ENCODE results near the gene GRAMD2A.

Gene GRAMD2A

DNA sequence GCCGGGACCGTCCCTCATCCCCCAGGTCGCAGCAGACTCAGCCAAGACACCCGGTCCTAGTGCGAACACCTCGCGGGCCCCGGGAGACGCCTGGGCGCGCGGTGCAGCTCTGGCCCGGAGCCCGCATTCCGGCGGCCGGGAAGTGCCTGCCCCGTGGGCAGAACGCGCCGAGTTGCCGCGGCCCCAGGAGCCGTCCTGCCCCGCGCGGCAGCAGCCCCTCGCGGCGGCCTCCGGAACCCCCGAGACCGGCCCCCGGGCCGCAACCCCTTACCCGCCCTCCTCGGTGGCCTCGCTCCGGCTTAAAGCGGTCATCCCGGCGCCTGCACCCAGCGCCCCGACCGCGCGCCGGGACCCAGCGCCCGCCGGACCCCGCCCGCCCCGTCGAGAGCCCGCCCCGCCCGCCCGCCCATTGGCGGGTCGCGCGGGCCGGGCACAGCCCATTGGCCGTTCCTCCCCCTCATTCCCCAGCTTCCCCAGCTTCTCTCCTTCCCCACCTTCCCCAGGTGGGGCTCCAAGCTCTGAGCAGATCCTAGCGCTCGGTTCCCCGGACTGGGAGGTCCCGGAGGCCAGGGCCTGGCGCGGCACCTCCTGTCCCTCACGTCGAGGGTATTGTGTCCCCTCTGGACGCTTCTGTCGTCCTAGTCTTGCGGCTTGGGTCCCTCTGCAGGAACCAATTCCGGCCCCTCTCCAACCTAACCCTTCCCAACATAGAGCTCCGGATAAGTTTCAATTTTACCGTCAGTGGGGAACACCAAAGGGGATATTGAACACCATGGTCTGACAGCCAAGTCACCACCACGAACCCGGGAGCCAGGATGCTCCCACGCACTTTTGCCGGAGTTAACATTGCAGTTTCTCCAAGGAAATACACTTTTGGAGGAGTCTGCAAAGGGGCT, at the start of gene GRAMD2A:
Gene GRAMD2A (minus strand): TSS at position 328 of the 896 bp plus-strand sequence.
- no peak for DNase-seq (ENCODE audit: low read depth, low spot score)

DNA sequence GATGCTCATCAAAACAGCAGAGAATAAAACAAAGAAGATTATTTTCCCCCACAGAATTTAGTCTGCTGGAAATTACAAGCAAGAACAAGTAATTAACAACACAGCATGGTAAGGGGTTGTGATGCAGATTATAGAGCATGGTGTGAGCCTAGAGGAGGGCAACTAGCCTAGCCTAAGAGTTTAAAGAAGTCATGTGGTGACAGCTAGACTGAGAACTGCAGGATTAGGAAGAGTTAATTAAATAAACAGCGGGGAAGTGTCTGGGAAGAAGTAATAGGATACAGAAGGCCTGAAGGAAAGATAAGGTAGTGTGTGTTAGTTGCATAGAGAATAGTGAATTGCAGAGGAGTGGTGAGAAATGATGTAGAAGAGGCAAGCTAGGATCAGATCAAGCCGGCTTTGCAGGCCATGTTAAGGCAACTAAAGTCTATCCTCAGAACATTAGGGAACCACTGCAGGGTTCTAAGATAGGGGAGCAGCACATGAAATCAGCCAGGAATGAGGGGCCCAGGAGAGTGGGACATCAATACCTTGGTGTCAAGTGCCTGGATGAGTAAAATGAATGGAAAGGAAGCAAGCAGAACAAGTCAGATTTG, 45.3 kb upstream of the GRAMD2A start:
- DNase-seq (ENCODE audit: low read depth, low spot score), result no peak

DNA sequence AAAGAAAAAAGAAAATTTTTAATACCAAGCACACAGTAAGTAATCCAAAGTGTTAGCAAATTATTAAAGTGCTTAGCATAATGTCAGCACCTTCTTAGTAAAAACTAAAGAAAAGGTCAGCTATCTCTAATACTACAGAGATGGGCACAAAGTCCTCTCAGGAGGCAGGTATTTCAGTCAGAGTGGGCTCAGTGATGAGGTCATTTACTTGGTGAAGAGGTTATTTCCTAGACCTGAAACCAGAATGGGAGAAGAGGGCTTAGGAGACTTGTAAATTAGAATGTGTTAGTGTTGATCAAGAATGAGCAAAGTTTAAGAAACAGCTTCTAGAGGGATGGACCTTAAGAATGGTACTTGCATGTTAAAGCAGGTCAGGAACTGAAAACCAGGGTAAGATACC, 42.1 kb upstream of the GRAMD2A start:
- DNase-seq (ENCODE audit: low read depth, low spot score), result no peak

DNA sequence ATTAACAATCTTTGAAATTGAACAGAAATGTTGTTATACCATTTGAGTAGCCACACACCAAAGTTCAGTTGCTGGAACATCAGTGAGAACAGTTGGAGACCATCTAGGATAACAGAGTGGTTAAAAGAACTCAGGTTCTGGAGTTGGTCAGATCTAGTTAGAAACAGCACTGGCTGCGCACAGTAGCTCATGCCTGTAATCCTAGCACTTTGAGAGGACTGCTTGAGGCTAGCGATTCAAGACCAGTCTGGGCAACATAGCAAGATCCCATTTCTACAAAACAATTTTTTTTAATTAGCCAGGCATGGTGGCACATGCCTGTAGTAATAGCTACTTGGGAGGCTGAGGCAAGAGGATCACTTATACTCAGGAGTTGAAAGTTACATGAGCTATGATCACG, 41.0 kb upstream of the GRAMD2A start:
- DNase-seq (ENCODE audit: low read depth, low spot score), result no peak

DNA sequence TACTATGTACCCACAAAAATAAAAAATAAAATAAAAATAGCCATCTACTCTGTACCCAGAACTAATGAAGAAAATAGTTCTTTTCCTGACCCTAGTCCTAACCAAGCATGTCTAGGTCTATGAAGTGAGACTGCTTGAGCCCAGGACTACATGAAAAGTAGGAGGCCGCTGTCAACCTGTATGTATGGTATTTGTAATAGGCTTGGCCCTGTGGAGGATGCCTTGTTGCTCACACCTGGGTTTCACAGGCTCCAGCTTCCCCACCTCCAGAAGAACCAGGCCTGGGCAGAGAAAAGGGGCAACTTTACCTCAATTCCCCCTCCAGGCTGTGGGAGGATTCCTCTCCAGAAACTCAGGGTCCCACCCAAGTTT, 40.3 kb upstream of the GRAMD2A start:
- no peak for DNase-seq (ENCODE audit: low read depth, low spot score)

DNA sequence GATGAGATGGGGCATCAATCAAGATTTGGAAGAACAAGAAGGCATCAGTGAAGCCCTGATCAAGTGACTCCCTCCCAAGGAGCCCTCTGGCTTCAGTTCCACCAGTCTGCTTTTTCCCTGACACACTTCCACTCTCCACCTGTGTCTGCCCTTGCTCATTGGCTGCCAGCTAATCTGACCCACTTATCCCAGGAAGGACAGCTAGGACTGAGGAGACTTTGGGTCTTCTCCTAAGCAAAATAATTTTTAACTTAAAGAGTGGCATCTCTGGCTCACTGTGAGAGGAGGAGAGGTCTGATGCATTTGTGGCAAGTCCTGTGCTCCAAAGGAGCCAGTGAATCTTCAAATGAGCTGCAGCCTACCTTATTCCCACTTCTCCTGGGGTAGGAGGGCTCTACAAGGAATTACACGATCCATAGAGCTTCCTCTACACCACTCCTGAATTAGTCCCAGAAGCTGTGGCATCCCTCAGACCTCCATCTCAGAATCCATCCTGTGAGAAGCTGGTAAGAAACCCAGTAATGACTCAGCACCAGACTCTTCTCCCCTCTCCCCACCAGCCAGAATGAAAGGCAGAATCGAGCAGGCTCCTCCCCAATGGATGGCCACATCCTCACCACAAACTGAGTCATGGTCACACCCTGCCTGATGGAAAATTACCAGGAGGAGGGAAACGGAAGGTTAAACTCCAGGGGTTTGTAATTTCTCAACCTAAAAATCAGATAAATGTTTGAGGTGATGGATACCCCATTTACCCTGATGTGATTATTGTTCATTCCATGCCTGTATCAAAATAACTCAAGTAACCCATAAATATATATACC, 39.7 kb upstream of the GRAMD2A start:
- peak; percentile 39 for DNase-seq (ENCODE audit: low read depth, low spot score)

DNA sequence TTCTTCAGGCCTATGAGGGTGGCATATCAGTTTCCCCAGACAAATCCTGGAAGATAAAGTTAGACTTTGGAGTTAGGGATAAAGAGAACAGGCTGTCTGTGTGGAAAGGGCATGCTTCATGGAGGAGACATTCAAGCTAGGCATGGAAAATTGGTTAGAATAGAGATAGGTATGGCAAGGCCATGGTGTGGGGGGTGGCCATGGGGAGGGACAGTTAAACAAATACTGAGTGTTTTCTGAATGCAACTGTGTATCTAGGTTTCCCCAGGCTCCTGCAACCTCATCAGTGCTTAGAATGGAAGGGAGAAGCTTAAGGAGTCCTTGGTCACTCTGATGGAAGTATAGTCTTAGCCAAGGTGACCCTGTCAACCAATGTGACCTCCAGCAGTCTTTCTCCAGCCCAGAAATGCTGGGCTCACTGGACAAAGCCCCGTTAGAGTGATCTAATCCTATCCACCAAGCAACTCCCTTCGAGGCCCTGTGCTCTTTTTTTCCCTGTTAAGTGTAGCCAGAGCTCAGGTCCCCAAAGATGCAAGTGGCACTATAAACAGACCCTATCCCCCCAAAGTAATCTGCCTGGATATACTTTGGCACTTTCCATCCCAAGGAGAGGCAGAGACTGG, 38.9 kb upstream of the GRAMD2A start:
- DNase-seq (ENCODE audit: low read depth, low spot score), result no peak

DNA sequence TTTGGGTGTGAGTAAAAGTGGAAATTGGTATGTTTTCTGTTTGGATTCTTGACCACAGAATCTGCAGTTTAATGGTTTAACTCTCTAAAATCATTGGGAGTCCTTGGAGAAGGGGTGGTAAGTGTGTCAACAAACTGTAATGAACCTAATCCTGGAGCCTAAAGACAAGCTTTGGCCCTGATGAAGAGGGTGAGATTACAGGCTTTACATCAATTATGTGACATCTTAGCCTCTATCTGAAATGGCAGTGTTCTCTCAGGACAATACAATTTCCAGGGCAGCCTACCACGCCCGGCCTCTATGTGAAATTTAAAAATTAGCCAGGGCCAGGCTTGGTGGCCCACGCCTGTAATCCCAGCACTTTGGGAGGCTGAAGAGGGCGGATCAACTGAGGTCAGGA, 37.7 kb upstream of the GRAMD2A start:
- DNase-seq (ENCODE audit: low read depth, low spot score), result no peak

DNA sequence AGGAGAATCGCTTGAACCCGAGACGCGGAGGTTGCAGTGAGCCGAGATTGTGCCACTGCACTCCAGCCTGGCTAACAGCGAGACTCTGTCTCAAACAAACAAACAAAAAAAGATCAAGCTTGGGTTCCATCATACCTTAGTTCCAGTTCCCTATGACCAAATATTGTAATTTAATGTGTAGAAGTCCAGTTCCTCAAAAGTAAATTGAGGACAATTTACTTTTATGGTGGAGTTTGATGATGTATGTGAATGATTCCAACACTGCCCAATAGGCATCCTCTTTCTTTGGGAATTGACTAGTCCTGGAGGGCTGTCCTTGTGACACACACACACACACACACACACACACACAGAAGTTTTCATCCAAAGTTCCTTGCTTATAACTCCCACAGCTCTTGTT, 36.2 kb upstream of the GRAMD2A start:
- no peak for DNase-seq (ENCODE audit: low read depth, low spot score)

DNA sequence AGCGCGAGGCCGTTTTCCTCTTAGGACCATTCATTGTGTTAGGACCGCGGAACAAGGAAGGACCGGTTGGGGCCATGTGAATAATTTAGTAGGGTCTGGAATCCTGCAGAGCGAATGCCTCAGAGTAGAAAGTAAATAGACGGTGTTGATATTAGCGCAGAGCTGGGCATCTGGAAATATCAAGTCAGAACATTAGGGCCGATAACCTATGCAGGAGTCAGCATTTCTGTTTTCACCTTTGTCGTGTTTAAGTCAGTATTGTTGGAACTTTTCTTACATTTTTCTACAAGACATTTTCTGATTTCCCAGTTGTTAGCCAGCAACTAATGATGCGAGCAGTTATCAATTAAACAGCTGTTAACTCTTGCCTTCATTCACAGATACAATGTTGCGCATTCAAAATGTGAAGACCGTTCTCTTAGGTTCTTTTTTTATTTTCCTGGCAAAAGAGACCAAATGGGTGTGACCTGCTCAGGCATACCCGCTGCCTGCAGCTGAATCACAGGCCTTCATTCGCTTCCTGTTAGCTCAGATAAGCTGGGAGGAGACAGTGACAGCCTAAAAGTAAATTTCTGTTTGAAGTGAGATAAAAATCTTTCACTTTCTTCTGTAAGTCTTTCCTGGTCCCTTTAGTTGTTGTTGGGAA, 34.4 kb upstream of the GRAMD2A start:
- DNase-seq (ENCODE audit: low read depth, low spot score), result no peak

DNA sequence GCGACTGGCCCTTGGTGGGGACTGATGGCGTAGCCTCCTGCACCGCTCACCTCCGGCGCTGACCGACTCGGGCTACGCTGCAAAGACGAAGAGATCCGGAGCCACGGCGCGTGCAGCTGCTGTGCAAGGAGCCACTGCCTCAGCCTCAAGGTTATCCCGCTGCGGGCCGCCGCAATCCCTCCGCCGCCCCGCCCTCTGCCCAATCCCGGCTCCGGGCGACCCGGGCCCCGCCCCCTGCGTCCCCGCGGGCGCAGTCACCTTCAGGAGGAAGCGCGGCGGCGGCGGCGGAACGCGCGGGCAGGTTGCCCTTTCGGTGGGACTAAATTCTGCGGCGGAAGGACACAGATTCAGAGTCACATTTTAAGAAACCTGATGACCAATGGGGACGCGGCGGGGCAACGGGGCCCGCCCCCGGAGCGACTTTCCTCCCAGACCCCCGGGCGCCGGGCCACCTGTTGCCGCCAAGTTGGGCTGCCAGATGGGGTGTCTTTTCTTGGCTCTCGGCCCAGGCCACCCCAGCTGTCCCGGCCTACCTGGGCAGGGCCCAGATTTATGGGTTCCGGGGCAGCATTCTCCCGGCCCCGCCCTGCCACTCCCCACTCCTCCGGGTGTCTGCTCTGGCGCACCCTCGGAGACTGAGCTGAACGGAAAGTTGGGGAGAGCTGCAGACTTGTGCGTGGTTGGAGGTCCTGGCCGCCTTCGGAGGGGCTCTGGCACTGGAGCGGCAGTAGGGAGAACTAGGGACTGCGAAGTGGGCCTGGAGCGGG, 33.7 kb upstream of the GRAMD2A start, which contains the start of gene PKM:
Gene PKM (minus strand): TSS at position 125 of the 767 bp plus-strand sequence. CDS start 12,093 bp downstream, outside the sequence.
- peak; percentile 84 for DNase-seq (ENCODE audit: low read depth, low spot score)

DNA sequence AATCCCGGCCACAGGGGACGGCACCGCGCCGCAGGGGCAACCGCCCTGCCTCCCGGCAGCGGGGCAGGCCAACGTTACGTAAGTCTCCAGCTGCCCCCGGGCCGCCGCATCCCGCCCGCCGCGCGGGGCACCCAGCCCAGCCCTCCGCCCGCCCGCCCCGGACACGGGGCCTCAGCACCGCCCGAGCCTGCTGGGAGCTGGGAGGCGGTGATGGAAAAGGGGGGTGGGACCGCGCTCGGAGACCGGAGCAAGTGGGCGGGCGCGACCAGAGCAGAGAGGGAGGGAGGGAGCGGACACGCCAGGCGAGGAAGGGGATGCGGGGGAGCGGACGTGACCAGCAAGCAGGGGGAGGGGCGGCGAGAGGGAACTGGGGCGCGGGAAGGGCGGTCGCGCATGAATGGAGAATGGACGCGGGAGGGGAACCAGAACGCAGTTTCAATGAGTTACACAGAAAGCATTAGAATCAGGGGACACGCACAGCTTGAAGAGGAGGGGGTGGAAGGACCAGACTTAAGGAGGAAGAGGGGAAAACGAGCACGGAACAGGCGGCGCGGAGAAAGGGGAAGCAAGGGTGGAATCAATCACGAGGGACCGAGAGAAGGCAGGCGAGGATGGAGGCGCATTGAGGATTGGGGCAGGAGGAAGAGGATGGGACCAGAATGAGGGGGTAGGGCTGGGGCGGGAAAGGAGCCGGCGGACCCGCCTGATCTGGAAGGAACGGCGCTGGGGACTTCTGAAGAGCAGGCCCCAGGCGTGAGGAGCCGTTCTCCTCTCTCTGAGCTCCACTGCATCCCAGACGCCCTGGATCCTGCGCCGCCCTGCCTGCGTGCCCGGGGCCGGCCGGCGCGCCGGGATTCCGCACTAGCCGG, 32.8 kb upstream of the GRAMD2A start:
- DNase-seq (ENCODE audit: low read depth, low spot score), result peak; percentile 52

DNA sequence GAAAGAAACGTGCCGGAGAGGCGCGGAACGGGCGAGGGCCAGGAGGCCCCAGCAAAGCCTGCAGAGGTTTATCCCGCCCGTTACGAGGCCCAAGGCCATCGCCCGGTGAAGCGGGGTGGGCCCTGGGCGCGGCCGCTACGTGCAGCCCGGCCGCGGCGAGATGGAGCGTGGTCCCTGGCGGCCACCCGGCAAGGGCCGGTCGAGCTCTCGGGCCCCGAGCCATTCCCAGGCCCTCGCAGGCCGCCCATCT, 32.3 kb upstream of the GRAMD2A start:
- DNase-seq (ENCODE audit: low read depth, low spot score), result no peak

DNA sequence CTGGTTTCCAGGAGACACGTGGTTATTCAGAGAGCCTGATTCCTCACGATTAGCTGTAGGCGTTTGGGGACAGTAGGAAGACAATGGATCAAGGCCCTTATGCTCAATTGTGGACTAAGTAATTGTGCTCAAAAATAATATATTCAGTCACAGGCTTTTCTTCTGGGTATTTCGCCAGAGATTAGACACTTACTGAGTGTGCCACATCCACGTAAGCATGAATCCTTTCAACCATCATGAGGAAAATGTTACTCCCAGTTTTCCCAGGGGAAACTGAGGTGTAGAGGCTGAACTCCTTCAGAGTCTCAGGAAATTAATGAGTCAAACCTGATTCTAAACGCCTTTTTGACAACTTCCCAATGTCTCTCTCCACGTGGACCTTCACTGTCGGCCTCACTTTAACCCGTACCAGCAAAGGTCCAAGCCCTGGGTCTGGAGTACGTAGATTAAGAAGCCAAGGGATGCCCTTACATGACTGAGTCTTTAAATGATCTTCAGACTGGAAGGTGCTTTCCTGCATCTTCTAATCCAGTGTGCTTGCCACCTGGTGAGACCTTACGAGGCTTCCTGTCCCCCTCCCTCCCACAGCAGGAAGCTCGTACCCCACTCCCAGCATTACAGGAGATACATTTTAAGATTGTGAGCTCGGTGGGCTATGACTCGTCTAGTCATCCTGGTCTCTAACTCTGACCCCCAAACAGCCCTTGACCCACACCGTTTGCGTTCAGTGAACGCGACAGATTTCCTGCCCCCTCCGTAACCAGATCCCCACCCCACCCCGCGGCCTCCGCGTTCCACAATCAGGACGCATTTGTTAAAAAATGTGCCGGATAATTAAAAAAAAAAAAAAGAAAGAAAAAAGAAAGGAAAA, 31.7 kb upstream of the GRAMD2A start:
- no peak for DNase-seq (ENCODE audit: low read depth, low spot score)

DNA sequence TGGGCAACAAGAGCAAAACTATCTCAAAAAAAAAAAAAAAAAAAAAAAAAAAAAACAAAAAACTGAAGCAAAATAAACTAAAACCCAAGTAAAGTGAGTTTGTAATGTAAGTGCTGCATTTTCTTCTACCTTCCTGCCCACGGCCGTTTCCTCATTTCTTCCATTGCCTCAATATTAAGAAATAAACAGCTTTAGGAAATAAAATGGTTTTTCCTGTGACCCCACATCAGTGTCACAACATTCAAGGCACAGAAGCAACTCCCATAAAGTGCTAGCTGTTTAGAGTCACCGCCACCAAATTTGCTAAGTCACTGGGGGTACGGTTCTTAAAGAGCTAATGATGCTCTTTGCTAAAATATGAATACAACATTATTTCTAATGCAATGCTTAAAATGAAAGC, 30.1 kb upstream of the GRAMD2A start:
- peak; percentile 13 for DNase-seq (ENCODE audit: low read depth, low spot score)

DNA sequence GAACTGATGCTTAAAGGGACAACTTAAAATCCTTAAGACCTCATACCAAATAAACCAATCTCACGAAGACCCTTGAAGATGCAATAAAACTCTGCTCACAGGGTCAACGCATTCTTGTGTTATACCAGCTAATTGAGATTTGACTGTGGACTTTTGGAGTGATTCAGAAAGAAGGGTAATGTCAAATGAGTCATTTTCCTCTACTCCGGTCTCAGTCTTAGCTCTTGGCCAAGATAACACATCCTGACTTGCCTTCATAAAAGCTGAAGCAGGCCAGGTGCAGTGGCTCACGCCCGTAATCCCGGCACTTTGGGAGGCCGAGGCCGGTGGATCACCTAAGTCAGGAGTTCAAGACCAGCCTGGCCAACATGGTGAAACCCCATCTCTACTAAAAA, 29.6 kb upstream of the GRAMD2A start:
- peak; percentile 18 for DNase-seq (ENCODE audit: low read depth, low spot score)

DNA sequence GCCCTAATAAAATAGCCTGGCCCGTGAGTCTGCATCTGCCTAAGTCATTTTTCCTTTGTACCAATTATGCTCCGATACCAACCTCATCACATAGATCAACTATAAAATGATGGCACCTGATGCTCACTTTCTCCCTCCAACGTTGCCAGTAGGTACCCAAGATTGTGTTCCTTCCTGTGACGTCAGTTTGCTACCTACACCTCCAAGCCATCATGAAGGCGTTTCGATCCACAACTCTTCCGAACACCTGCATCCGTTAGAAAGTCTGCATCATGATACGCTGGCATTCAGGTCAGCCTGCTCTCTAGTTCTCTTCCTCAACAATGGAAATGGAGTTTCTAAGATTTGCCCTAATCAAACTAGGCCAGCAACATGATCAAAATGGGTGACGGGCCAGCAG, 25.7 kb upstream of the GRAMD2A start:
- DNase-seq (ENCODE audit: low read depth, low spot score), result no peak

DNA sequence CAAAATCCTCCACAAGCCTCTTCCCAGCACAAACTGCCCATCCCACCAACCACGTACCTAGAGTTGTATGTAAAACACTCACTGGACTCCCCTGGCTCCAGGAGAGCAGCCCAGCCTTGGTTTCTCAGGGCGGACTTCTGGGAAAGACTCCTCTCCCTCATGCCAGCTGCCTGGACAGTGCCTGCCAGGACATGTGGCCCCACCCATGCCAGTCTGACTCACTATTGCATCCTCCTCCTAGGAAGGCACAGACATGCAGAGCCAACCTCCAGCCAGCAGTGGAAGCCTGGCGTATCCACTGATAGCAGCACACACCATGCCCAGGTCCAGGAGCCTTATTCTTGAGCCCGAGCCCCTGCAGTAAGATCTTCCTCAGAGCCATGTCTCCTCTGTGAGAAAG, 24.8 kb upstream of the GRAMD2A start:
- no peak for DNase-seq (ENCODE audit: low read depth, low spot score)

DNA sequence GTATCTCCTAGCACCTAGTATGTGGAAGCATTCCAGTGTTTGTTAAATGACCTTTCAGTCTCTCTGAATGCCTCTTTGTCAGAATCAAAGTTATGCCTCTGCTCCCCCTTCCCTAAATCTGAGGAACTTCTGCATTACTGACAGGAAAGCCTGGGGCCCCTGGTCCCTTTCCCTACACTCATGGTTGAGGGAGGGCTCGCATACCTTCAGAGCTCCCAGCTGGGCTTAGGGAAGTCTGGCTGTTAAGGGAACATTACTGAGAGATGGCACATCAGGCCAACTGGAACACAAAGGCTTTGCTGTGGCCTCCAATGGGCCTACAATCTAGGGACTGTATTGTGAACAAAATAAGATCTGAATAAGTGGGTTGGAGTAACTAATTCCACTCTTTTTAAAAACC, 23.1 kb upstream of the GRAMD2A start:
- no peak for DNase-seq (ENCODE audit: low read depth, low spot score)
